DOHH2 (cell line): ENCODE data around the gene PTPRN2.

Experiments used
- EZH2phosphoT487 ChIP-seq: fragments of 200-600 bp; sonication (generic); IDR thresholded peaks from 2 replicates; pipeline ENCODE4 v1.6.1; 2017; ENCODE audit warnings: borderline replicate concordance, mild to moderate bottlenecking, antibody characterized with exemption, low read length, moderate library complexity, mixed read lengths
- TF ChIP-seq, protein P1 (sequence below): fragments of 200-600 bp; sonication (generic); IDR thresholded peaks from one replicate; pipeline ENCODE4 v1.5.1; 2014; ENCODE audit warnings: antibody characterized with exemption, mild to moderate bottlenecking, low read depth, low read length; ENCODE audit not compliant: poor library complexity, severe bottlenecking

DNA sequence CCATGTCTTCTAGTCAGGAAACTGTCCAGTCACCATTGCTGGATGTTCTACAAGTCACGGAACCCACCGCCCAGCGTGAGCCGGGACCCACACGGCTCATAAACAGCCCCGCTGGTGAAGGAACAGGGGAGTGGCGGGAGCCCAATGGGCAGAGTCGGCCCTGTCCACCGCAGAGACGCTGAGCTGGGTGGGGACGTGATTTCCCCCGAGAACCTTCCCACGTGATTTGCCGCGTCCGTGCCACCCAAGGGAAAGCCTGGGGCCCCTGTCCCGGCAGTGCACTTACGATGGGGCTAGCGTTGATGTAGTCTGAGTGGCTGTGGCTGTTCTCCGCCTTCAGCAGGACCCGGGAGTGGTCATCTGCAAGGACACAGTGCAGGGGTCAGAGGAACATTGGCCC lies 983.9 kb downstream of the PTPRN2 start:
- TF ChIP-seq, protein P1, sequence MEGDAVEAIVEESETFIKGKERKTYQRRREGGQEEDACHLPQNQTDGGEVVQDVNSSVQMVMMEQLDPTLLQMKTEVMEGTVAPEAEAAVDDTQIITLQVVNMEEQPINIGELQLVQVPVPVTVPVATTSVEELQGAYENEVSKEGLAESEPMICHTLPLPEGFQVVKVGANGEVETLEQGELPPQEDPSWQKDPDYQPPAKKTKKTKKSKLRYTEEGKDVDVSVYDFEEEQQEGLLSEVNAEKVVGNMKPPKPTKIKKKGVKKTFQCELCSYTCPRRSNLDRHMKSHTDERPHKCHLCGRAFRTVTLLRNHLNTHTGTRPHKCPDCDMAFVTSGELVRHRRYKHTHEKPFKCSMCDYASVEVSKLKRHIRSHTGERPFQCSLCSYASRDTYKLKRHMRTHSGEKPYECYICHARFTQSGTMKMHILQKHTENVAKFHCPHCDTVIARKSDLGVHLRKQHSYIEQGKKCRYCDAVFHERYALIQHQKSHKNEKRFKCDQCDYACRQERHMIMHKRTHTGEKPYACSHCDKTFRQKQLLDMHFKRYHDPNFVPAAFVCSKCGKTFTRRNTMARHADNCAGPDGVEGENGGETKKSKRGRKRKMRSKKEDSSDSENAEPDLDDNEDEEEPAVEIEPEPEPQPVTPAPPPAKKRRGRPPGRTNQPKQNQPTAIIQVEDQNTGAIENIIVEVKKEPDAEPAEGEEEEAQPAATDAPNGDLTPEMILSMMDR, result no peak
- TF ChIP-seq EZH2phosphoT487, result no peak
